Measurements from ENCODE around the gene OSBP2. TPM values are rescaled to one million over a fixed set of nuclear protein-coding genes. Genes with fewer than 3 reads are reported as not detected.

OSBP2 gene
- total RNA-seq, 2 experiments from 2014 or later, result 1.2 to 1.6 TPM

DNA sequence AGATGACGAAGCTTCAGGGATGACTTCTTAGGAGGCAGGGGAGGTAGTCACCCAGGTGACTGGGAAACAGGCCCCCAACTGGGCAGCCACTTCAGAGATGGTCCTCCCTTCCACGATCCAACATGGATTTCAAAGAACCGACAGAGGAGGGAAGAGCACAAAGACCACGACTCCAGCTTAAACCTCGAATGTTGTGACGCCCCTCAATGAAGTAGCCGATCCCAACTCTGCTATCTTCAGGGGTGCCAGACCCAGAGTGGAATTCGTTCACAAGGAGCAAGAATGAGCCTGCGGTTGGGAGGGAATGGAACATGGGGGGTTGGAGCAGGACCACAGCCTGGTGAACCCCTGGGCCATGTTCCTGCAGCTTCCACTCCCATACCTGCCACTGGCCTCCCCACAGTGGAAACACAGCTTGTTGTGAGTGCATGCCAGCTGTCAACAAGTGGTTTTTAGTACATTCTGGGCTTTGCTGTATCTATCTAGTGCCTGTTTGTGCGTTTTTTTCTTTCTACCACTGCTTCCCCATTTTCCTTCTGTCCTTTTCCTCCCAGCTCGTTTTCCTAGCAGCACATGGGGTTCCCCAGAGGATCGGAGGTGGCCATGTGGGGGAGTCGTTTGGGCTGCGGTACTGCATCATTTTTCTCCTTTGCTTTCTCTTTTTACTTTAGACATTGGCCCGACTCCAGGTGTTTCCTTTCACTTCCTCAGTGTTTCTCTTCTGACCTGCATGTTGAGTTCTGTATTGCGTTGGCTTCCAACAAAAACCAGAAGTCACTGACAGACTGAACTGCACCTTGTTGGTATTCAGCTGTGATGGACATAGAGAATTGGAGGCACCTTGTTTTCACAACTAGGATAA lies 208.1 kb downstream of the OSBP2 start:
- H3K4me1 Mint-ChIP-seq (ENCODE audit: low read depth), result peaks cover 6% of the 10 kb centered on the region
- H3K27ac Mint-ChIP-seq, result no peak overlapping the region
- no peak overlapping the region for H3K4me3 Mint-ChIP-seq
- Histone ChIP-seq H3K4me1 (ENCODE audit: insufficient read depth, low read length) (no peaks in the 10 kb centered on the region), H3K36me3 (ENCODE audit: insufficient read depth, low read length) (peaks cover 19% of the 10 kb centered on the region), H3K9me3 (ENCODE audit: control insufficient read depth in 1 of 2, insufficient read depth in 1 of 2, low read length in 2 of 2) (peaks cover 3 to 13% of the 10 kb centered on the region in 2 experiments), H3K4me3 (ENCODE audit: low read length) (no peak overlapping the region), H3K27me3 (ENCODE audit: control insufficient read depth in 1 of 2, insufficient read depth in 2 of 2, low read length in 2 of 2) (no peaks in the 10 kb centered on the region), H3K27ac (ENCODE audit: low read depth in 1 of 2, low read length in 2 of 2) (no peak overlapping the region)
- CTCF ChIA-PET, result no interaction called here
- peaks cover 2% of the 10 kb centered on the region for H3K9me3 Mint-ChIP-seq
- intact Hi-C loops (cut with DNase I, micrococcal nuclease), result no loop called here
- POLR2A ChIA-PET, result no interaction called here
- DNase-seq (peak in 1 of 14 experiments; percentile 2), ATAC-seq (ENCODE audit: poor library complexity) (no peak)
- H3K36me3 Mint-ChIP-seq (ENCODE audit: low read depth), result peaks cover 62% of the 10 kb centered on the region
- TF ChIP-seq, protein P1, sequence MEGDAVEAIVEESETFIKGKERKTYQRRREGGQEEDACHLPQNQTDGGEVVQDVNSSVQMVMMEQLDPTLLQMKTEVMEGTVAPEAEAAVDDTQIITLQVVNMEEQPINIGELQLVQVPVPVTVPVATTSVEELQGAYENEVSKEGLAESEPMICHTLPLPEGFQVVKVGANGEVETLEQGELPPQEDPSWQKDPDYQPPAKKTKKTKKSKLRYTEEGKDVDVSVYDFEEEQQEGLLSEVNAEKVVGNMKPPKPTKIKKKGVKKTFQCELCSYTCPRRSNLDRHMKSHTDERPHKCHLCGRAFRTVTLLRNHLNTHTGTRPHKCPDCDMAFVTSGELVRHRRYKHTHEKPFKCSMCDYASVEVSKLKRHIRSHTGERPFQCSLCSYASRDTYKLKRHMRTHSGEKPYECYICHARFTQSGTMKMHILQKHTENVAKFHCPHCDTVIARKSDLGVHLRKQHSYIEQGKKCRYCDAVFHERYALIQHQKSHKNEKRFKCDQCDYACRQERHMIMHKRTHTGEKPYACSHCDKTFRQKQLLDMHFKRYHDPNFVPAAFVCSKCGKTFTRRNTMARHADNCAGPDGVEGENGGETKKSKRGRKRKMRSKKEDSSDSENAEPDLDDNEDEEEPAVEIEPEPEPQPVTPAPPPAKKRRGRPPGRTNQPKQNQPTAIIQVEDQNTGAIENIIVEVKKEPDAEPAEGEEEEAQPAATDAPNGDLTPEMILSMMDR (IDR thresholded peaks at IDR 0.05), result no peak
- no peaks in the 10 kb centered on the region for H3K27me3 Mint-ChIP-seq

DNA sequence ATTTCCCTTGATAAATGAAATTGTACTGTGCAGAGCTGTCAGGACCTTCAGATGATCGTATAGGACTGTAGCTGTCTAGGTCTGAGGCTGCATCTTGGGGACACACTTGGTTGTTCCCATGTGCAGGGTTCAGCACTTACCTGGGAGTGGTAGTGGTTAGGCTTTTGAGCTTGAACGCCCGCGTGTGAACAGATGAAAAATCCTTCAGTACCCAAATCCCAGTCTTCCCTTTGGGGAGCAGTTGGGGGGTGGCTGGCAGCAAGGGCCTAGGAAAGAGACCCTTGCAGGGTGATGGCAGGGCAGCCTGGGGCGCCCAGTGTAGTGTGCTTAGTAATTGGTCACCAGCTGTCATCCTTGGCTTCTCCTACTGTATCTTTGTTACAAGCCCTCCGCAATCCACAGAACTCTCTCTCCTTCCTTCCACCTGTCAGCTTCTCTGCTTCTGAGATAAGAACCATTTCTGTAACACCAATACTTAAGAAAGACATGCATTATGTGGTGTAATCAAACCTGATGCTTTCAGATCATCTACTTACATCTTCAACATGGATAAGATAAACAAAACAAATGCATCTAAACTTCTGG lies 209.3 kb downstream of the OSBP2 start:
- Mint-ChIP-seq H3K36me3 (ENCODE audit: low read depth) (peaks cover 66% of the 10 kb centered on the region), H3K9me3 (peaks cover 2% of the 10 kb centered on the region), H3K4me3 (no peak overlapping the region), H3K27me3 (no peaks in the 10 kb centered on the region), H3K27ac (no peak overlapping the region), H3K4me1 (ENCODE audit: low read depth) (peaks cover 6% of the 10 kb centered on the region)
- Histone ChIP-seq H3K27me3 (ENCODE audit: control insufficient read depth in 1 of 2, insufficient read depth in 2 of 2, low read length in 2 of 2) (no peaks in the 10 kb centered on the region), H3K36me3 (ENCODE audit: insufficient read depth, low read length) (peaks cover 27% of the 10 kb centered on the region), H3K4me1 (ENCODE audit: insufficient read depth, low read length) (no peaks in the 10 kb centered on the region), H3K9me3 (ENCODE audit: control insufficient read depth in 1 of 2, insufficient read depth in 1 of 2, low read length in 2 of 2) (peaks cover 3 to 13% of the 10 kb centered on the region in 2 experiments), H3K27ac (ENCODE audit: low read depth in 1 of 2, low read length in 2 of 2) (no peak overlapping the region), H3K4me3 (ENCODE audit: low read length) (no peak overlapping the region)
- CTCF ChIA-PET, result no interaction called here
- intact Hi-C loops (cut with DNase I, micrococcal nuclease), result no loop called here
- no peak for ATAC-seq (ENCODE audit: poor library complexity)
- TF ChIP-seq, protein P1 (IDR thresholded peaks at IDR 0.05), result no peak
- DNase-seq, result peak in 1 of 14 experiments; percentile 1
- POLR2A ChIA-PET, result no interaction called here

DNA sequence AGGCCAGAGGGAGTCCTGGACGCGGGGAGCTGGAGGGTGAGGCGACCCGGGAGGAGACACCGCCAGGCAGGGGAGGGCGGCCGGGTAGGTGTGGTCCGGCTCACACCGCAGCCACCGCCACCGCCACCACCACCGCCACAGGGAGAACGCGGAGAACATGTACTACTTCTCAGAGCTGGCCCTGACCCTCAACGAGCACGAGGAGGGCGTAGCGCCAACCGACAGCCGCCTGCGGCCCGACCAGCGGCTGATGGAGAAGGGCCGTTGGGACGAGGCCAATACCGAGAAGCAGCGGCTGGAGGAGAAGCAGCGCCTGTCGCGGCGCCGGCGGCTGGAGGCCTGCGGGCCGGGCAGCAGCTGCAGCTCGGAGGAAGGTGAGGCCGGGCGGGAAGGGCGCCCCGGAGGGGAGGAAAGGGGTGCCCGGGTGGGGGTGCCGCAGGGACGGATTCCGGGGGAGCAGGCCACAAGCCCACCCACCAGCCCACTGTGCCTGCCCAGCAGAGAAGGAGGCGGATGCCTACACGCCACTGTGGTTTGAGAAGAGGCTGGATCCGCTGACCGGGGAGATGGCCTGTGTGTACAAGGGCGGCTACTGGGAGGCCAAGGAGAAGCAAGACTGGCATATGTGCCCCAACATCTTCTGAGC lies 211.1 kb downstream of the OSBP2 start:
- H3K36me3 Mint-ChIP-seq (ENCODE audit: low read depth), result peaks cover 67% of the 10 kb centered on the region
- H3K4me3 ChIP-seq (ENCODE audit: low read length), result no peak overlapping the region
- peaks cover 6% of the 10 kb centered on the region for H3K4me1 Mint-ChIP-seq (ENCODE audit: low read depth)
- no peaks in the 10 kb centered on the region for H3K9me3 ChIP-seq (ENCODE audit: control insufficient read depth in 1 of 2, insufficient read depth in 1 of 2, low read length in 2 of 2)
- ATAC-seq (ENCODE audit: poor library complexity) (no peak), DNase-seq (peak in 1 of 14 experiments; percentile 9)
- no peaks in the 10 kb centered on the region for H3K9me3 Mint-ChIP-seq
- POLR2A ChIA-PET, result no interaction called here
- H3K27ac Mint-ChIP-seq, result no peak overlapping the region
- no peak overlapping the region for H3K27ac ChIP-seq (ENCODE audit: low read depth in 1 of 2, low read length in 2 of 2)
- no peaks in the 10 kb centered on the region for H3K4me1 ChIP-seq (ENCODE audit: insufficient read depth, low read length)
- H3K36me3 ChIP-seq (ENCODE audit: insufficient read depth, low read length), result peaks cover 30% of the 10 kb centered on the region
- TF ChIP-seq, protein P1 (IDR thresholded peaks at IDR 0.05), result no peak
- no peaks in the 10 kb centered on the region for H3K27me3 Mint-ChIP-seq
- H3K4me3 Mint-ChIP-seq, result no peak overlapping the region
- intact Hi-C loops (cut with DNase I, micrococcal nuclease), result no loop called here
- no peaks in the 10 kb centered on the region for H3K27me3 ChIP-seq (ENCODE audit: control insufficient read depth in 1 of 2, insufficient read depth in 2 of 2, low read length in 2 of 2)
- CTCF ChIA-PET, result no interaction called here
